Liver (tissue), 9 donors: Measurements from ENCODE around the gene TSTD2. TPM values are rescaled to one million over a fixed set of nuclear protein-coding genes. Genes with fewer than 3 reads are reported as not detected.

ENCODE experiments used
- DNase-seq: peaks from one replicate; pipeline ENCODE4 v3.0.0-alpha.2; 2017; ENCODE audit warnings: low spot score
- H3K27ac ChIP-seq, 2 donors: one replicate each; pipeline ENCODE4 v1.7.0; 2013; ENCODE audit warnings: inconsistent platforms in 2 of 2, low read length in 2 of 2, control low read depth in 1 of 2, low read depth in 1 of 2, mild to moderate bottlenecking in 1 of 2
- H3K27me3 ChIP-seq, 4 donors: one replicate each; pipeline versions ENCODE4 v1.6.1 to v1.7.0; 2013; ENCODE audit warnings: low read length in 3 of 4, inconsistent platforms in 1 of 4, mild to moderate bottlenecking in 1 of 4, moderate library complexity in 1 of 4; ENCODE audit not compliant: control insufficient read depth in 4 of 4, insufficient read depth in 4 of 4
- H3K36me3 ChIP-seq, 4 donors: one replicate each; pipeline versions ENCODE4 v1.6.1 to v1.7.0; 2013; ENCODE audit warnings: low read length in 3 of 4, mild to moderate bottlenecking in 3 of 4, low read depth in 1 of 4, moderate library complexity in 1 of 4; ENCODE audit not compliant: control insufficient read depth in 4 of 4, insufficient read depth in 3 of 4
- H3K4me1 ChIP-seq, 4 donors: one replicate each; pipeline versions ENCODE4 v1.6.1 to v1.7.0; 2013; ENCODE audit warnings: low read length in 3 of 4, mild to moderate bottlenecking in 3 of 4, moderate library complexity in 1 of 4; ENCODE audit not compliant: control insufficient read depth in 4 of 4, insufficient read depth in 4 of 4
- H3K4me3 ChIP-seq, 3 donors: one replicate each; pipeline versions ENCODE4 v1.6.1 to v1.7.0; 2013; ENCODE audit warnings: low read length in 3 of 3, control low read depth in 1 of 3, low read depth in 1 of 3, mild to moderate bottlenecking in 1 of 3
- H3K9ac ChIP-seq, 2 donors: one replicate each; pipeline ENCODE4 v1.7.0; 2013; ENCODE audit warnings: low read length in 2 of 2, mild to moderate bottlenecking in 2 of 2, moderate library complexity in 2 of 2, control low read depth in 1 of 2, low read depth in 1 of 2
- H3K9me3 ChIP-seq, 4 donors: one replicate each; pipeline versions ENCODE4 v1.6.1 to v1.7.0; 2013; ENCODE audit warnings: low read length in 3 of 4; ENCODE audit not compliant: control insufficient read depth in 4 of 4
- ATF3 ChIP-seq: IDR thresholded peaks from 2 replicates; pipeline ENCODE4 v1.6.1; 2016; ENCODE audit warnings: antibody characterized with exemption
- CTCF ChIP-seq: fragments of 150-350 bp; IDR thresholded peaks from 2 replicates; pipeline ENCODE4 v1.5.1; 2017; ENCODE audit warnings: improper control_type of control experiment, low read depth, low read length; ENCODE audit not compliant: missing input control
- EGR1 ChIP-seq, 2 donors: IDR thresholded peaks; 2 replicates each; pipeline ENCODE4 v1.6.1; 2016 to 2018; ENCODE audit warnings: antibody characterized with exemption in 2 of 2, low read depth in 2 of 2
- FOXA1 ChIP-seq: IDR thresholded peaks from 2 replicates; pipeline ENCODE4 v1.6.1; 2016; ENCODE audit warnings: antibody characterized with exemption
- FOXA2 ChIP-seq: IDR thresholded peaks from 2 replicates; pipeline ENCODE4 v1.6.1; 2016; ENCODE audit warnings: antibody characterized with exemption
- HNF4A ChIP-seq, 2 donors: conservative IDR thresholded peaks; 2 replicates each; pipeline ENCODE4 v1.6.1; 2016; ENCODE audit warnings: antibody characterized with exemption in 2 of 2, mild to moderate bottlenecking in 2 of 2
- HNF4G ChIP-seq: IDR thresholded peaks from 2 replicates; pipeline ENCODE4 v1.6.1; 2016; ENCODE audit warnings: antibody characterized with exemption
- JUND ChIP-seq, 2 donors: IDR thresholded peaks; 2 replicates each; pipeline ENCODE4 v1.6.1; 2016; ENCODE audit warnings: antibody characterized with exemption in 2 of 2
- NR2F2 ChIP-seq: IDR thresholded peaks from 2 replicates; pipeline ENCODE4 v1.6.1; 2016; ENCODE audit warnings: antibody characterized with exemption
- RAD21 ChIP-seq, 2 donors: IDR thresholded peaks; 2 replicates each; pipeline ENCODE4 v1.6.1; 2016; ENCODE audit warnings: antibody characterized with exemption in 2 of 2, mild to moderate bottlenecking in 2 of 2
- RXRA ChIP-seq, 2 donors: IDR thresholded peaks; 2 replicates each; pipeline ENCODE4 v1.6.1; 2017 to 2018; ENCODE audit warnings: antibody characterized with exemption in 2 of 2, mild to moderate bottlenecking in 1 of 2
- SP1 ChIP-seq: IDR thresholded peaks from 2 replicates; pipeline ENCODE4 v1.6.1; 2018; ENCODE audit warnings: antibody characterized with exemption, mild to moderate bottlenecking
- TAF1 ChIP-seq: conservative IDR thresholded peaks from 2 replicates; pipeline ENCODE4 v1.6.1; 2016; ENCODE audit warnings: antibody characterized with exemption, mild to moderate bottlenecking
- YY1 ChIP-seq: IDR thresholded peaks from 2 replicates; pipeline ENCODE4 v1.6.1; 2016; ENCODE audit warnings: antibody characterized with exemption, mild to moderate bottlenecking
- WGBS: extraction: QIAGEN DNeasy Blood & Tissue Kit; methylation state at CpG from one replicate; pipeline ENCODE4 v1.1.7; 2013; 5-methylcytosine and 5-hydroxymethylcytosine counted together
- polyA plus RNA-seq, 2 donors: library from polyadenylated mRNA; stranded (reverse) in 1 of 2; unstranded in 1 of 2; fragments of 200-250 nt in 1 of 2; fragments of >200 nt in 1 of 2; fragmentation: Nextera tagmentation in 1 of 2; extraction: Ambion mirVana in 1 of 2; gene quantifications; one replicate each; pipeline versions ENCODE4 v1.2.1 to v1.2.3, GENCODE V29; 2013 to 2015
- total RNA-seq, 2 donors: library from RNA; depleted of rRNA; stranded (reverse); fragments of >200 nt; gene quantifications; one replicate each; pipeline ENCODE4 v1.2.3, GENCODE V29; 2014
- TF ChIP-seq, protein P1 (sequence below): IDR thresholded peaks from 2 replicates; pipeline ENCODE4 v1.6.1; 2016; ENCODE audit warnings: antibody characterized with exemption
- TF ChIP-seq, protein P2 (sequence below): IDR thresholded peaks from 2 replicates; pipeline ENCODE4 v1.6.1; 2016; ENCODE audit warnings: antibody characterized with exemption
- donor health status: healthy.
- donor health status: healthy.
- donor health status: healthy.
- donor health status: healthy.
- donor health status: healthy.

Gene TSTD2
- total and polyA plus RNA-seq, 4 donors: 4.6 to 13.8 (median 7.1) TPM

- H3K9me3 ChIP-seq: no peaks in the 10 kb centered on the region
- no peak overlapping the region for H3K4me3 ChIP-seq
- no peak overlapping the region for H3K27ac ChIP-seq
- peaks cover 0 to 4% (median 2%) of the 10 kb centered on the region in 4 donors for H3K4me1 ChIP-seq
- 86% methylated on average over 4 of the region's 4 CpGs for WGBS
- TF ChIP-seq FOXA1 (no peak), HNF4A (conservative IDR thresholded peaks at IDR 0.05) (no peak), HNF4G (no peak)
- H3K9ac ChIP-seq: no peak overlapping the region
- no peak for DNase-seq
- peaks cover 2 to 20% (median 13%) of the 10 kb centered on the region in 4 donors for H3K36me3 ChIP-seq
- H3K27me3 ChIP-seq: no peaks in the 10 kb centered on the region
Measured at GRCh38 chr9:97596906-97597305, 36.3 kb downstream of the TSTD2 start.

DNA sequence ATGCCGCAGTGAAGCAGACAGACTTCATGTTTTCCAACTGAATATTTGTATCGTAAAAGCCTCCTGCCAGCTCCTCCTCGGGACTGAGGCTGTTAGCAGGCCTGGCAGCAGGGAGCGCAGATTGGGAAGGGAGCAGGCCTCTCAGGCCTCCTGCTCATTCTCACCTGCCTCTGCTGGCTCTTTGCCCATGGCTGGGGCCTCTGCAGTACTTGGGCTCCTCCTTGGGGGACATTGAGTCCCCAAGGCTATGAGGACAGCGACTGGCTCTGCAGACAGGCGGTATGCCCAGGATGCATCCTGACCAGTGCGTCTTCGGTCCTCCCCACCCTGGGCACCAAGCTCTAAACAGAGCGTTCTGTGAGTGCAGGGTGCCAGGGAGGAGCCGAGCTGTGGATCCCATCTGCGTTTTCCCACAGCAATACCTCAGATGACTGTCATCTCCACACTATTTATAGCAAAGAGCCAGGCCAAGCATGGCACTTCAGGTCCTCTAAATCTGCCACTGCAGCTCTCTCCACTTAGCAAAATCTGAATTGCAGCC lies 38.7 kb downstream of the TSTD2 start:
- TF ChIP-seq RXRA (IDR thresholded peaks at IDR 0.05) (no peak), TAF1 (no peak), YY1 (no peak)
- no peak overlapping the region for H3K9ac ChIP-seq
- no peak for DNase-seq
- no peaks in the 10 kb centered on the region for H3K9me3 ChIP-seq
- no peaks in the 10 kb centered on the region for H3K27me3 ChIP-seq
- no peak overlapping the region for H3K27ac ChIP-seq
- peaks cover 0 to 4% (median 2%) of the 10 kb centered on the region in 4 donors for H3K4me1 ChIP-seq
- H3K4me3 ChIP-seq: no peak overlapping the region
- WGBS: 96% methylated on average over 11 of the region's 11 CpGs
- peaks cover 0 to under 1% (median 0%) of the 10 kb centered on the region in 4 donors for H3K36me3 ChIP-seq

DNA sequence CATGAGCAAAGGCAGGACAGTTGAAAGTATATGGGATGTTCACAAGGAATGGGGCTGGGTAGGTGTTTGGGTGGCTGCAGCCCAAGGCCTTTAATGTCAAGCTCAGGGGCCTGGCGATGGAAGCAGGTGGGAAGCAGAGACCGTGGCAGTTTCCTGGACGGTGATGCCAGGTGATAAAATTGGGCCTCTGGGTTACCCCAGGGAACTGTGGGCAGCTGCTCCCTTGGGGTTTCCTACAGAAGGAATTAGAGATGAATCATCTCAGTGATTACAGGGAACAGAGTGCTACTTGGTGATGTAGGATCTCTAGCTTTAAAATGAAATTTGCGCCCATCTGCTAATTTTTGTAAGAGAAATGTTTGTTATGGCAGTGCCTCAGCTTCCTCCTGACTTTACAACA lies 39.2 kb downstream of the TSTD2 start:
- TF ChIP-seq RAD21 (IDR thresholded peaks at IDR 0.05) (no peak), RXRA (IDR thresholded peaks at IDR 0.05) (no peak), YY1 (no peak), CTCF (no peak), NR2F2 (no peak), ATF3 (no peak), TAF1 (no peak), HNF4A (conservative IDR thresholded peaks at IDR 0.05) (no peak), EGR1 (IDR thresholded peaks at IDR 0.05; ENCODE audit: low read depth in 2 of 2) (no peak), JUND (IDR thresholded peaks at IDR 0.05) (no peak), SP1 (no peak), HNF4G (no peak), FOXA2 (no peak)
- TF ChIP-seq, protein P1, sequence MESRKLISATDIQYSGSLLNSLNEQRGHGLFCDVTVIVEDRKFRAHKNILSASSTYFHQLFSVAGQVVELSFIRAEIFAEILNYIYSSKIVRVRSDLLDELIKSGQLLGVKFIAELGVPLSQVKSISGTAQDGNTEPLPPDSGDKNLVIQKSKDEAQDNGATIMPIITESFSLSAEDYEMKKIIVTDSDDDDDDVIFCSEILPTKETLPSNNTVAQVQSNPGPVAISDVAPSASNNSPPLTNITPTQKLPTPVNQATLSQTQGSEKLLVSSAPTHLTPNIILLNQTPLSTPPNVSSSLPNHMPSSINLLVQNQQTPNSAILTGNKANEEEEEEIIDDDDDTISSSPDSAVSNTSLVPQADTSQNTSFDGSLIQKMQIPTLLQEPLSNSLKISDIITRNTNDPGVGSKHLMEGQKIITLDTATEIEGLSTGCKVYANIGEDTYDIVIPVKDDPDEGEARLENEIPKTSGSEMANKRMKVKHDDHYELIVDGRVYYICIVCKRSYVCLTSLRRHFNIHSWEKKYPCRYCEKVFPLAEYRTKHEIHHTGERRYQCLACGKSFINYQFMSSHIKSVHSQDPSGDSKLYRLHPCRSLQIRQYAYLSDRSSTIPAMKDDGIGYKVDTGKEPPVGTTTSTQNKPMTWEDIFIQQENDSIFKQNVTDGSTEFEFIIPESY: no peak
- TF ChIP-seq, protein P2, sequence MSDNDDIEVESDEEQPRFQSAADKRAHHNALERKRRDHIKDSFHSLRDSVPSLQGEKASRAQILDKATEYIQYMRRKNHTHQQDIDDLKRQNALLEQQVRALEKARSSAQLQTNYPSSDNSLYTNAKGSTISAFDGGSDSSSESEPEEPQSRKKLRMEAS: no peak
- Histone ChIP-seq H3K36me3 (no peaks in the 10 kb centered on the region), H3K9me3 (no peaks in the 10 kb centered on the region), H3K4me3 (no peak overlapping the region), H3K9ac (no peak overlapping the region), H3K27me3 (no peaks in the 10 kb centered on the region), H3K27ac (no peak overlapping the region), H3K4me1 (peaks cover 0 to 4% (median 2%) of the 10 kb centered on the region in 4 donors)
- DNase-seq: no peak
- WGBS: 94% methylated on average over 4 of the region's 4 CpGs
